HEK293T (cell line): ENCODE data around the gene GJD2.

Experiments used
- CTCF ChIA-PET: fragments of 350-600 bp; formaldehyde crosslinking; extraction: SDS; loops from one replicate; lab custom pipeline; 2021; ENCODE audit warnings: antibody characterized with exemption, inconsistent platforms; lab: Yijun Ruan, JAX
- POLR2A ChIA-PET: fragments of 350-600 bp; formaldehyde crosslinking; extraction: SDS; loops from one replicate; lab custom pipeline; 2020; ENCODE audit warnings: antibody characterized with exemption, inconsistent platforms; lab: Yijun Ruan, JAX
- DNase-seq: peaks from one replicate; pipeline ENCODE4 v3.0.0; 2012; ENCODE audit warnings: mixed read lengths; ENCODE audit errors: extremely low spot score
- ARNT ChIP-seq: fragments of 450-650 bp; IDR thresholded peaks from 2 replicates; pipeline ENCODE4 v1.6.1; 2017; ENCODE audit warnings: mild to moderate bottlenecking
- BHLHE40 ChIP-seq: fragments of 450-650 bp; IDR thresholded peaks from 2 replicates; pipeline ENCODE4 v1.6.1; 2016; ENCODE audit warnings: mild to moderate bottlenecking, moderate library complexity, borderline replicate concordance
- CTBP1 ChIP-seq: fragments of 450-650 bp; IDR thresholded peaks from 2 replicates; pipeline ENCODE4 v1.6.1; 2016; ENCODE audit warnings: borderline replicate concordance
- ELF4 ChIP-seq: fragments of 450-650 bp; IDR thresholded peaks from 2 replicates; pipeline ENCODE4 v1.6.1; 2017; ENCODE audit warnings: antibody characterized with exemption
- FOXA1 ChIP-seq: fragments of 450-650 bp; IDR thresholded peaks from 2 replicates; pipeline ENCODE4 v1.6.1; 2016; ENCODE audit warnings: mild to moderate bottlenecking
- FOXK2 ChIP-seq: fragments of 450-650 bp; IDR thresholded peaks from 2 replicates; pipeline ENCODE4 v1.6.1; 2016; ENCODE audit warnings: mild to moderate bottlenecking
- FOXM1 ChIP-seq: fragments of 450-650 bp; IDR thresholded peaks from 2 replicates; pipeline ENCODE4 v1.6.1; 2017; ENCODE audit warnings: mild to moderate bottlenecking, borderline replicate concordance
- HDGF ChIP-seq: fragments of 450-650 bp; IDR thresholded peaks from 2 replicates; pipeline ENCODE4 v1.6.1; 2017; ENCODE audit warnings: antibody characterized with exemption, borderline replicate concordance
- L3MBTL2 ChIP-seq: fragments of 450-650 bp; conservative IDR thresholded peaks from 2 replicates; pipeline ENCODE4 v1.6.1; 2016; ENCODE audit warnings: mild to moderate bottlenecking
- LEF1 ChIP-seq: fragments of 450-650 bp; IDR thresholded peaks from 2 replicates; pipeline ENCODE4 v1.6.1; 2017; ENCODE audit warnings: mild to moderate bottlenecking, borderline replicate concordance
- NFRKB ChIP-seq: fragments of 450-650 bp; IDR thresholded peaks from 2 replicates; pipeline ENCODE4 v1.6.1; 2016; ENCODE audit warnings: mild to moderate bottlenecking, moderate library complexity
- SP1 ChIP-seq: fragments of 450-650 bp; IDR thresholded peaks from 2 replicates; pipeline ENCODE4 v1.6.1; 2017
- SUZ12 ChIP-seq: fragments of 450-650 bp; IDR thresholded peaks from 2 replicates; pipeline ENCODE4 v1.6.1; 2016; ENCODE audit warnings: mild to moderate bottlenecking
- TARDBP ChIP-seq: fragments of 450-650 bp; IDR thresholded peaks from 2 replicates; pipeline ENCODE4 v1.6.1; 2016
- ZNF384 ChIP-seq: fragments of 450-650 bp; IDR thresholded peaks from 2 replicates; pipeline ENCODE4 v1.6.1; 2016
- TF ChIP-seq, protein P1 (sequence below): fragments of 450-650 bp; IDR thresholded peaks from 2 replicates; pipeline ENCODE4 v1.6.1; 2016

GJD2 gene

DNA sequence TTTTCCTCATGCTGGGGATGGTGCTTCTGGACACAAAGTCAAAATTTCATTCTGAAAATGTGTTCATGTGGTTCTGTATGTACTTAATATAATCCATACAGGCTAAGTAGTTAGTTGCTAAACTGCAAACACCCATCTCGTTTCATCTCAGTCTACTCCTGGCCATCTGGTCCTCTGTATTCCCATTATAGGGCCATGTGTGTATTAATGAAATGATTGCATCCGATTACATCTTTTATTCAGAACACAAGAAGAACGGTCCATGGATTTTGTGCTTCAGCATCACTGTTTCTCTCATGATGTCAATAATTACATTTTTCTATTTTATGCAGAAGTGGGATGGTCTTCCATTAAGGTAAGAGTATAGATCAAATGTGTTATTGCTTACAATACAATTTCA, 6.1 kb upstream of the GJD2 start:
- TF ChIP-seq CTBP1: no peak
- TF ChIP-seq ZNF384: no peak
- TF ChIP-seq L3MBTL2: no peak
- TF ChIP-seq ELF4: no peak
- TF ChIP-seq BHLHE40: no peak
- TF ChIP-seq LEF1: no peak
- TF ChIP-seq NFRKB: no peak
- no peak for TF ChIP-seq SP1
- no peak for TF ChIP-seq SUZ12
- ChIA-PET POLR2A (no interaction called here), CTCF (no interaction called here)
- no peak for DNase-seq

DNA sequence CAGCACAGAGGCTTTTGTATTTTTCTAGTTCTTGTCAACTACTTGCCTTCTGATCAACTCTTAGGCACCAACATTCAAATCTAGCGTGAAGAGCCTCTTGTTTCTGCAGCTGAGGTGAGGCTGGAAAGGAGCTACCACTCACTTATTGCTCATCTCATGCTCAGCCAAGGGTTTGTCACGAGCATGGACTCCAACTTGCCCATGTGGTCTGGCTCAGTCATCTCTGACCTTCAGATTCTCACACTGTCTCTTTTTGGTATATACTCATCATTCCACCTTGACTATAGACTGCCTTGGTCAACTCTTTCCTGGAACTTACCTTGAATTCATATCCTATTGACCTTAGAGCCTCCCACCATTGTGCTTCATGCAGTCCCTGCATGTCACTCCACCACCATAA, 5.2 kb upstream of the GJD2 start:
- POLR2A ChIA-PET: no interaction called here
- CTCF ChIA-PET: no interaction called here
- TF ChIP-seq FOXM1 (no peak), HDGF (no peak), FOXK2 (no peak), BHLHE40 (no peak), ELF4 (no peak), SUZ12 (no peak), ARNT (no peak), NFRKB (no peak), TARDBP (no peak), LEF1 (no peak), L3MBTL2 (no peak), ZNF384 (no peak), SP1 (no peak), CTBP1 (no peak), FOXA1 (no peak)
- TF ChIP-seq, protein P1, sequence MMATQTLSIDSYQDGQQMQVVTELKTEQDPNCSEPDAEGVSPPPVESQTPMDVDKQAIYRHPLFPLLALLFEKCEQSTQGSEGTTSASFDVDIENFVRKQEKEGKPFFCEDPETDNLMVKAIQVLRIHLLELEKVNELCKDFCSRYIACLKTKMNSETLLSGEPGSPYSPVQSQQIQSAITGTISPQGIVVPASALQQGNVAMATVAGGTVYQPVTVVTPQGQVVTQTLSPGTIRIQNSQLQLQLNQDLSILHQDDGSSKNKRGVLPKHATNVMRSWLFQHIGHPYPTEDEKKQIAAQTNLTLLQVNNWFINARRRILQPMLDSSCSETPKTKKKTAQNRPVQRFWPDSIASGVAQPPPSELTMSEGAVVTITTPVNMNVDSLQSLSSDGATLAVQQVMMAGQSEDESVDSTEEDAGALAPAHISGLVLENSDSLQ: no peak
- no peak for DNase-seq

DNA sequence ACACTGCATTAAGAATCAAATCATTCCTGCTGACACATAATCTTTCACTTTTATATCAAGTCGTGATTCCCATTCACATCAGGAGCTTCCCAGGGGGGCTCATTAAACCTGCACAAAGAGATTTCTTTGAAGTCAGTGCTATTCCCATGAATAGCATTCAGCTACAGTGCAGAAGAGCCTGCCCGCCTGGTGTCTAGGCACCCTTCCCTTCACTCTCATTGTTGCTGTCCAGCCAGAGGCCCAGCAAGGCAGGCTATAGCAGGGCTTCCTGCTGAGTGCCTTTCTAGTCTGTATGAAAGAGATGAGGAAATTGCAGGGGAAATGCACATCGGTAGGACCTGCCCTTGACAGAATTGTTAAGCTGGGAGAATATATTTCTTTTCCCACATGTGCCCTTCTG, 4.5 kb upstream of the GJD2 start:
- TF ChIP-seq BHLHE40 (no peak), FOXM1 (no peak), L3MBTL2 (no peak), HDGF (no peak), ARNT (no peak), SUZ12 (no peak), FOXK2 (no peak), FOXA1 (no peak), TARDBP (no peak), SP1 (no peak), LEF1 (no peak), CTBP1 (no peak), ELF4 (no peak), ZNF384 (no peak)
- TF ChIP-seq, protein P1: no peak
- DNase-seq: no peak
- POLR2A ChIA-PET: no interaction called here
- CTCF ChIA-PET: no interaction called here

DNA sequence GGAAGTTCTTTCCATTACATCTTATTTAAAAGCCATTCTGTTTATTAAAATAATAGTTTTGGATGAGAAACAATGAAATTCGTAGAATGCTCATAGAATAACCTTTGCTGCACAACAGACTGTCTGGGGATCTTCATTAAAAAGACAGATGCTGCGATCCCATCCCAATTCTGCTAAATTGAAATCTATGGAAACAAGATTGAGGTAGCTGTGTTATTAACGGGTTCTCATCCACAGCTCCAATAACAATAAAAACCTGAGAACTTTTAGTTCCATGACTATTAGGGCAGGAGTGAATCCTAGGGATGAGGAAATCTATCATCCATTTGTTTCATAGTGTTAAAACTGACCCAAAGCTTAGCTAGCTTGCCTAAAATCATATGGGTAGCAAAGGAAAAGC, 2.5 kb upstream of the GJD2 start:
- no peak for DNase-seq
- CTCF ChIA-PET: no interaction called here
- TF ChIP-seq CTBP1 (no peak), LEF1 (no peak), TARDBP (no peak), NFRKB (no peak), HDGF (no peak), ARNT (no peak), L3MBTL2 (no peak), ZNF384 (no peak), FOXK2 (no peak), FOXM1 (no peak), BHLHE40 (no peak)
- TF ChIP-seq, protein P1: no peak
- POLR2A ChIA-PET: no interaction called here

DNA sequence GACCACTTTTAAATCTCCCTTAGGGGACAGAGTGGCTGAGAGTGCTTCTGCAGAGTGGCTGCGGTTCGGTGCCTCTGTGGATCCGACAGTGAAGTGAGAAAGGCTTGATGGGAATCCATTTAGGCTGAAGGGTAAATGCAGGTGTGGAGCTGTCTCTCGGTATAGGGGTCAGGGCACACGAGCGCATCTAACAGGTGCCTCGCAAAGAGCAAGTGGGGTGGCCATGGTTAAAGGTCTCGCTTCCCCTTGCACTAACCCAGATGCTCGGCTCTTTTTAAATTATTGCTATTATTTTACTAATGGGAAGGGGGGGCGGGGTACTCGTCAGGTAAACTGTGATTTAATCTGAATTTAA, 598 bp upstream of the GJD2 start:
- DNase-seq: no peak
- TF ChIP-seq ARNT: no peak
- TF ChIP-seq ZNF384: no peak
- no peak for TF ChIP-seq LEF1
- TF ChIP-seq, protein P1: no peak
- TF ChIP-seq ELF4: no peak
- TF ChIP-seq HDGF: no peak
- no peak for TF ChIP-seq SP1
- no peak for TF ChIP-seq L3MBTL2
- TF ChIP-seq CTBP1: no peak
- TF ChIP-seq BHLHE40: no peak
- TF ChIP-seq FOXK2: no peak
- CTCF ChIA-PET: no interaction called here
- POLR2A ChIA-PET: no interaction called here

DNA sequence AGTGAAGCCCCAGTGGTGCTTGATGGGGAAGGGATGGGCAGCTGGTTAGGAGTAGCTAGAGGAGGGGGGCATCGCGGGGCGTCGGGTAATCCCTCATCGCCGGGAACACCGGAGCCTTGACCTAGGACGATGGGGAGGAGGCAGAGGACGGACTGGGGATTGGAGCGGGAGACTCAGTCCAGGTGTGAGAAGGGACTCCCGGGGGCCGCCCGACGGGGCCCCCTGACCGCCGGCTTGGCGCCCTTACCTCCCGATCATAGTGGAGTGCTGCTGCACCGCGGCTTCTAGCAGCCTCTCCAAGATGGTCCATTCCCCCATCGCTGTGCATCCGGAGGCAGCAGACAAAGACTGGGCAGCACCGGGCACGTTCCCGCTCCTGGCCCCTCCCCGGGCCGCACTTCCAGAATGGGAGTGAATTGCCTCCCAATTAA, 612 bp downstream of the GJD2 start:
- ChIA-PET CTCF (no interaction called here), POLR2A (no interaction called here)
- TF ChIP-seq L3MBTL2 (no peak), NFRKB (no peak), ELF4 (no peak), BHLHE40 (no peak), TARDBP (no peak), ARNT (no peak), FOXA1 (no peak), SUZ12 (no peak), ZNF384 (no peak), SP1 (no peak)
- DNase-seq: no peak
